CD4-positive, alpha-beta T cell (primary cell): ENCODE measurements around the gene OR10X1. TPM values are rescaled to one million over a fixed set of nuclear protein-coding genes. Genes with fewer than 3 reads are reported as not detected.

Experiments
- ATAC-seq: fragments of 200-7000 bp; cut with Tn5 transposase; one replicate; pipeline ENCODE4 v1.10.0; 2022; ENCODE audit warnings: mild to moderate bottlenecking; ENCODE audit not compliant: poor library complexity
- CTCF ChIA-PET: fragments of 350-600 bp; sonication (Branson Sonifier 250); formaldehyde crosslinking; loops from one replicate; lab custom pipeline; 2021; ENCODE audit warnings: antibody characterized with exemption, inconsistent platforms; lab: Charles Lee
- POLR2A ChIA-PET: fragments of 350-600 bp; sonication (Branson Sonifier 250); formaldehyde crosslinking; loops from one replicate; lab custom pipeline; 2021; ENCODE audit warnings: antibody characterized with exemption, inconsistent platforms; lab: Charles Lee
- DNase-seq, 14 experiments: peaks; one replicate each; pipeline ENCODE4 v3.0.0-alpha.2; 2013 to 2020; ENCODE audit warnings: mixed read lengths in 2 of 14
- H3K27ac ChIP-seq, 2 donors: one replicate each; pipeline versions ENCODE4 v1.5.1 to v1.7.0; 2013; ENCODE audit warnings: low read length in 2 of 2, low read depth in 1 of 2, mild to moderate bottlenecking in 1 of 2
- H3K27me3 ChIP-seq, 2 experiments: 1 replicate in 1 of 2; 2 replicates in 1 of 2; pipeline versions ENCODE4 v1.6.1 to v1.7.0; 2013; ENCODE audit warnings: low read length in 2 of 2, control low read depth in 1 of 2, mild to moderate bottlenecking in 1 of 2, moderate library complexity in 1 of 2; ENCODE audit not compliant: insufficient read depth in 2 of 2, control insufficient read depth in 1 of 2
- H3K36me3 ChIP-seq: one replicate; pipeline ENCODE4 v1.6.1; 2013; ENCODE audit warnings: low read length, control low read depth; ENCODE audit not compliant: insufficient read depth
- H3K4me1 ChIP-seq: one replicate; pipeline ENCODE4 v1.6.1; 2013; ENCODE audit warnings: low read length, control low read depth; ENCODE audit not compliant: insufficient read depth
- H3K4me3 ChIP-seq: one replicate; pipeline ENCODE4 v1.5.1; 2013; ENCODE audit warnings: mild to moderate bottlenecking, low read length, moderate library complexity
- H3K9me3 ChIP-seq, 2 experiments: 1 replicate in 1 of 2; 2 replicates in 1 of 2; pipeline versions ENCODE4 v1.6.1 to v1.7.0; 2013; ENCODE audit warnings: low read length in 2 of 2, mild to moderate bottlenecking in 2 of 2, control low read depth in 1 of 2, moderate library complexity in 1 of 2; ENCODE audit not compliant: control insufficient read depth in 1 of 2, insufficient read depth in 1 of 2
- H3K27ac Mint-ChIP-seq: one replicate; pipeline ENCODE4 v1.8.0; 2020; ENCODE audit warnings: mixed read lengths
- H3K27me3 Mint-ChIP-seq: one replicate; pipeline ENCODE4 v1.8.0; 2021; ENCODE audit warnings: mixed read lengths
- H3K36me3 Mint-ChIP-seq: one replicate; pipeline ENCODE4 v1.8.0; 2021; ENCODE audit warnings: low read depth, mixed read lengths
- H3K4me1 Mint-ChIP-seq: one replicate; pipeline ENCODE4 v1.8.0; 2021; ENCODE audit warnings: low read depth, mixed read lengths
- H3K4me3 Mint-ChIP-seq: one replicate; pipeline ENCODE4 v1.8.0; 2020; ENCODE audit warnings: mild to moderate bottlenecking, mixed read lengths
- H3K9me3 Mint-ChIP-seq: one replicate; pipeline ENCODE4 v1.8.0; 2020; ENCODE audit warnings: mixed read lengths
- intact Hi-C, 2 experiments: fragments of 100-400 bp; cut with DNase I in 1 of 2; cut with micrococcal nuclease in 1 of 2; formaldehyde crosslinking; loops; one replicate each; pipeline versions ENCODE4 v1.15.1 to v1.9.0; 2023 to 2025; cut with DNase I, micrococcal nuclease
- total RNA-seq, 174 experiments: library from RNA in 2 of 174; stranded (reverse) in 2 of 174; gene quantifications; one replicate each; pipeline ENCODE4 v1.2.3 and lab custom pipeline; 2021 to 2026
- TF ChIP-seq, protein P1 (sequence below): fragments of 200-600 bp; IDR thresholded peaks from one replicate; pipeline ENCODE4 v1.8.0; 2022; ENCODE audit warnings: antibody characterized with exemption, mild to moderate bottlenecking

The OR10X1 gene
- total RNA-seq, 2 experiments from 2014 or later: not detected

DNA sequence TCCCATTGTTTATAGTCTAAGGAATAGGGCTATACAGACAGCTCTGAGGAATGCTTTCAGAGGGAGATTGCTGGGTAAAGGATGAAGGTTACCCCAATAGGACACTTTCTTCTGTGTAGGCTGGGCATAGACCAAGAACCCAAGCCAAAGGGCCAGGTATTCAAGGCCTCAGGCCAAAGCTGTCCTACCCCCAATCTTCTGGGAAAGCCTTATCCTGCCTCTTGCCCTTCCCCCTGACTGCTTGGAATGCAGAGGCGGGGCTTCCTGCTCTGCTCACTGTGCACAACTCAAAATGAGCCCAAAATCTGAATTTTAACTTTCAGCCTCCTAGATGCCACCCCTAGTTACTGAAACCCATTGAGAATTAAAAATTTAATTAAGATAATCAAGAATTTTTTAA lies 27.6 kb upstream of the OR10X1 start:
- Mint-ChIP-seq H3K36me3 (no peaks in the 10 kb centered on the region), H3K4me1 (no peaks in the 10 kb centered on the region), H3K27ac (no peak overlapping the region), H3K27me3 (no peaks in the 10 kb centered on the region), H3K9me3 (no peaks in the 10 kb centered on the region), H3K4me3 (no peak overlapping the region)
- intact Hi-C loops: no loop called here
- ATAC-seq: no peak
- Histone ChIP-seq H3K4me3 (no peak overlapping the region), H3K9me3 (no peaks in the 10 kb centered on the region), H3K27ac (no peak overlapping the region), H3K27me3 (no peaks in the 10 kb centered on the region), H3K4me1 (no peaks in the 10 kb centered on the region), H3K36me3 (no peaks in the 10 kb centered on the region)
- no peak for DNase-seq
- CTCF ChIA-PET: interaction anchor here (1.5 kb wide), 1 partner anchor 62 kb away, joined by 3 read pairs; no protein-coding TSS in a partner anchor
- TF ChIP-seq, protein P1, sequence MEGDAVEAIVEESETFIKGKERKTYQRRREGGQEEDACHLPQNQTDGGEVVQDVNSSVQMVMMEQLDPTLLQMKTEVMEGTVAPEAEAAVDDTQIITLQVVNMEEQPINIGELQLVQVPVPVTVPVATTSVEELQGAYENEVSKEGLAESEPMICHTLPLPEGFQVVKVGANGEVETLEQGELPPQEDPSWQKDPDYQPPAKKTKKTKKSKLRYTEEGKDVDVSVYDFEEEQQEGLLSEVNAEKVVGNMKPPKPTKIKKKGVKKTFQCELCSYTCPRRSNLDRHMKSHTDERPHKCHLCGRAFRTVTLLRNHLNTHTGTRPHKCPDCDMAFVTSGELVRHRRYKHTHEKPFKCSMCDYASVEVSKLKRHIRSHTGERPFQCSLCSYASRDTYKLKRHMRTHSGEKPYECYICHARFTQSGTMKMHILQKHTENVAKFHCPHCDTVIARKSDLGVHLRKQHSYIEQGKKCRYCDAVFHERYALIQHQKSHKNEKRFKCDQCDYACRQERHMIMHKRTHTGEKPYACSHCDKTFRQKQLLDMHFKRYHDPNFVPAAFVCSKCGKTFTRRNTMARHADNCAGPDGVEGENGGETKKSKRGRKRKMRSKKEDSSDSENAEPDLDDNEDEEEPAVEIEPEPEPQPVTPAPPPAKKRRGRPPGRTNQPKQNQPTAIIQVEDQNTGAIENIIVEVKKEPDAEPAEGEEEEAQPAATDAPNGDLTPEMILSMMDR: no peak
- POLR2A ChIA-PET: no interaction called here

DNA sequence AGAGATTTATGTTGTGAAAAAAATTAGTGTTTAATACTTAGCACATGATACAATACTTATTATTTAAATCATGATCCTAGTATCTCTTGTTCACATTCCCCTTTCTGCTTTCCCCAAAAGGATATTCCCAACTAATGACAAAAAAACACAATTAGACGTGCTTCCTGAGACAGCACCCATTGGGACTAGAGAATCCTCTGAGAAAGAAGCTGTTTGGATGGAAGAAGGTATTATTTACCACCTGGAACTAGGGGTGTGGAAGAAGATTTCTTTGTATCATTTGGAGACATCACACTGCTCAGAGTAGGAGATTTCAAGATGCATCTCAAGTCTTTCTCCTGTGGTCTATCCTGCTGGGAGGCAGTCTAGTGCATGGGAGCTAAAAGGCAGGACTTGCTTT lies 25.3 kb upstream of the OR10X1 start, which contains the start of gene OR10Z1:
Gene OR10Z1, plus strand, starts transcription at position 301 of the 400 bp plus-strand sequence. CDS start 1,171 bp downstream, outside the sequence.
- POLR2A ChIA-PET: no interaction called here
- Mint-ChIP-seq H3K9me3 (no peaks in the 10 kb centered on the region), H3K4me1 (no peaks in the 10 kb centered on the region), H3K27ac (no peak within 1 kb of the TSS), H3K27me3 (peaks cover 8% of the 10 kb centered on the region), H3K36me3 (no peaks in the 10 kb centered on the region), H3K4me3 (no peak within 1 kb of the TSS)
- Histone ChIP-seq H3K4me3 (no peak within 1 kb of the TSS), H3K27ac (no peak within 1 kb of the TSS), H3K36me3 (no peaks in the 10 kb centered on the region), H3K9me3 (no peaks in the 10 kb centered on the region), H3K4me1 (no peaks in the 10 kb centered on the region), H3K27me3 (no peaks in the 10 kb centered on the region)
- TF ChIP-seq, protein P1: no peak
- CTCF ChIA-PET: no interaction called here
- no peak for DNase-seq
- no peak for ATAC-seq
- intact Hi-C loops: no loop called here

DNA sequence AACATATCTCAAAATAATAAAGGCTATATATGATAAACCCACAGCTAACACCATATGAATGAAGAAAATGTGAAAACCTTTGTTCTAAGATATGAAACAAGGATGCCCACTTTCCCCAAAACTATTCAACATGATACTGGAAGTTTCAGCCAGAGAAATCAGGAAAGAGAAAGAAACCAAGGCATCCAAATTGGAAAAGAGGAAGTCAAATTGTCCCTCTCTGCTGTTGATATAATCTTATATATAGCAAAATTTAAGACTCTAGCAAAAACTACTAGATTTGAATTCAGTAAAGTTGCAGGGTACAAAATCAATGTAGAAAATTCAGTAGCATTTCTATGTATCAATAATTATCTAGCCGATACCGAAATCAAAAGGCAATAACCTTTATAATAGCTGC lies 21.0 kb upstream of the OR10X1 start:
- Mint-ChIP-seq H3K27me3 (peaks cover 15% of the 10 kb centered on the region), H3K27ac (no peak overlapping the region), H3K9me3 (peaks cover 13% of the 10 kb centered on the region), H3K4me3 (no peak overlapping the region), H3K4me1 (no peaks in the 10 kb centered on the region), H3K36me3 (no peaks in the 10 kb centered on the region)
- peaks cover 0 to 3% of the 10 kb centered on the region in 2 experiments for H3K27me3 ChIP-seq
- no peak overlapping the region for H3K4me3 ChIP-seq
- no peaks in the 10 kb centered on the region for H3K36me3 ChIP-seq
- TF ChIP-seq, protein P1: no peak
- no peak overlapping the region for H3K27ac ChIP-seq
- H3K9me3 ChIP-seq: peaks cover 12 to 31% of the 10 kb centered on the region in 2 experiments
- no peaks in the 10 kb centered on the region for H3K4me1 ChIP-seq
- DNase-seq: no peak
- ChIA-PET CTCF (no interaction called here), POLR2A (no interaction called here)
- intact Hi-C loops: no loop called here
- ATAC-seq: no peak
